PFSK-1 (cell line): Measurements from ENCODE around the gene RASIP1.

Experiments
- FOXP2 ChIP-seq: optimal IDR thresholded peaks from 2 replicates; pipeline ENCODE3; 2011; ENCODE audit warnings: borderline replicate concordance, control low read depth, inconsistent platforms; ENCODE audit not compliant: insufficient read depth; ENCODE audit errors: extremely low read length, extremely low read depth
- POLR2AphosphoS5 ChIP-seq: IDR thresholded peaks from 2 replicates; pipeline ENCODE4 v1.6.1; 2012; ENCODE audit warnings: low read depth, mild to moderate bottlenecking, control low read depth, low read length, moderate library complexity
- REST ChIP-seq, 2 experiments: IDR thresholded peaks; 2 replicates each; pipeline versions ENCODE4 v1.6.1 to v1.8.0; 2011 to 2012; ENCODE audit warnings: low read depth in 2 of 2, low read length in 2 of 2, control low read depth in 1 of 2, inconsistent platforms in 1 of 2, mild to moderate bottlenecking in 1 of 2, moderate library complexity in 1 of 2; ENCODE audit not compliant: insufficient read depth in 1 of 2
- SIN3A ChIP-seq: IDR thresholded peaks from 2 replicates; pipeline ENCODE4 v1.6.1; 2012; ENCODE audit warnings: mild to moderate bottlenecking, low read length, moderate library complexity, borderline replicate concordance; ENCODE audit not compliant: insufficient read depth
- TAF1 ChIP-seq: IDR thresholded peaks from 2 replicates; pipeline ENCODE4 v1.6.1; 2012; ENCODE audit warnings: low read length, control low read depth, borderline replicate concordance; ENCODE audit not compliant: insufficient read depth

Gene RASIP1

GRCh38 chr19:48720613-48721296 lies 19.7 kb downstream of the RASIP1 start:
- TF ChIP-seq SIN3A: 0 out of 2 replicates have a peak, but pooled peaks have one; percentile 50
- peak in 1 of 2 experiments; percentile 36; a peak in 1 of 4 replicates for TF ChIP-seq REST (IDR thresholded peaks at IDR 0.05; ENCODE audit: insufficient read depth in 1 of 2, low read depth in 2 of 2, low read length in 2 of 2)
- TF ChIP-seq POLR2AphosphoS5: peak; percentile 50; the same call in 1 of the 2 replicates
- TF ChIP-seq TAF1: peak; percentile 28; the same call in 1 of the 2 replicates
- peak; percentile 21 for TF ChIP-seq FOXP2

GRCh38 chr19:48720251-48720612 lies 20.2 kb downstream of the RASIP1 start:
- TF ChIP-seq FOXP2 (no peak), TAF1 (no peak), REST (IDR thresholded peaks at IDR 0.05; ENCODE audit: insufficient read depth in 1 of 2, low read depth in 2 of 2, low read length in 2 of 2) (no peak), SIN3A (no peak), POLR2AphosphoS5 (no peak)

GRCh38 chr19:48719263-48720171 lies 20.9 kb downstream of the RASIP1 start, which contains the start of gene MAMSTR:
Gene MAMSTR, minus strand, starts transcription at chr19:48719725. Its CDS starts 694 bp downstream, at chr19:48719031.
- TF ChIP-seq REST (IDR thresholded peaks at IDR 0.05; ENCODE audit: insufficient read depth in 1 of 2, low read depth in 2 of 2, low read length in 2 of 2) (no peak), POLR2AphosphoS5 (no peak), TAF1 (no peak), FOXP2 (no peak), SIN3A (no peak)

- TF ChIP-seq FOXP2 (no peak), REST (IDR thresholded peaks at IDR 0.05; ENCODE audit: insufficient read depth in 1 of 2, low read depth in 2 of 2, low read length in 2 of 2) (no peak), POLR2AphosphoS5 (no peak), TAF1 (no peak), SIN3A (no peak)
These were observed 21.6 kb downstream of the RASIP1 start for GRCh38 chr19:48718711-48719231.
